ENCODE measurements around the gene CNOT4.

DNA sequence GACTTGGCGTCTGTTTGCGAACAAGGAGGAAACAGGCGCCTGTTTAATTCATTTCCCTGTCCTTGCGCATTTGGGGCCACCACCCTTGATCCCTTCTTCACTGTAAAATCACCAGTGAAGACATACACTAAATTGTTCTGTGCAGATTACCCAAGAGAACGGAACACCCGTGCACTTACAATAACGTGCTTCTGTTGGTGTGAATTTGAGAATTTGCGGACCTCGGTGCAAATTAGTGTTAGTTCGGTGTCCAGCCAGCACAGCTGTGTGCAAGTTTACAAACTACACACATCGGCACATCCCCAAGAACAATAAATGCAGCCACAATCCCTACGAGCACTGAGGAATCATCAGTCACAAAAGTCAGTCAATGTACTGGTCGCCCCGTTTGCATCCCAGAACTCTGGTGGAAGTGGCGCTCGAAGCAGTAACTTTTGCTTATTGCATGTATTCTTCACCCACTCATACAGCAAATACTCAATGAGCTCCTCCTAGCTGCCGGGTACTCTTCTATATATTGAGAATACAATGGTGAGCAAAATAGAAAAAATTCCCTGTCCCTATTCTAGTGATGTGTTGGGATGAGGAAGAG lies 786 bp upstream of the CNOT4 start:
- TF ChIP-seq FOXA1 (IDR thresholded peaks at IDR 0.05) (no peak), TARDBP (IDR thresholded peaks at IDR 0.05) (no peak), CTBP1 (IDR thresholded peaks at IDR 0.05; ENCODE audit: borderline replicate concordance) (no peak), SP1 (IDR thresholded peaks at IDR 0.05) (no peak), FOXM1 (IDR thresholded peaks at IDR 0.05; ENCODE audit: borderline replicate concordance) (no peak)
